ENCODE results near the gene SLC6A17.

The SLC6A17 gene

DNA sequence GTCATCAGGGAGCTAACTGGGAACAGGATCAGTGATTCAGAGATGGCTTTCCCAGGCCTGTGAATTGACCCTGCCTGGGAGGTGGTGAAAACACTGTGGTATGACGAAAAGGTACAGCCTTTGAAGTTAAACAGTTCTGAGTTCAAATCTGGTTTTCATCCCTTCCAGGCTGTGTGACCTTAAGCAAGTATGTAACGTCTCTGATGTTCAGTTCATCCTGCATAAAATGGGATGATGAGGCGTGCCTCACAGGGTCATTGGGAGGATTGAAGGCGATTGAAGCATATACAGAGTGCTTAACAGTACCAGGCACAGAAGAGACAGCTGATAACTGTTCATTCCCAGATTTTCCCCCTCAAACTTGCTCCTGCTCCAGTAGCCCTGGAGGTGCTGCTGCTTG lies 70.8 kb downstream of the SLC6A17 start:
- no peak for DNase-seq (ENCODE audit: low spot score)
- TF ChIP-seq CTCF (IDR thresholded peaks at IDR 0.05; ENCODE audit: extremely low read depth, missing control alignments): no peak

DNA sequence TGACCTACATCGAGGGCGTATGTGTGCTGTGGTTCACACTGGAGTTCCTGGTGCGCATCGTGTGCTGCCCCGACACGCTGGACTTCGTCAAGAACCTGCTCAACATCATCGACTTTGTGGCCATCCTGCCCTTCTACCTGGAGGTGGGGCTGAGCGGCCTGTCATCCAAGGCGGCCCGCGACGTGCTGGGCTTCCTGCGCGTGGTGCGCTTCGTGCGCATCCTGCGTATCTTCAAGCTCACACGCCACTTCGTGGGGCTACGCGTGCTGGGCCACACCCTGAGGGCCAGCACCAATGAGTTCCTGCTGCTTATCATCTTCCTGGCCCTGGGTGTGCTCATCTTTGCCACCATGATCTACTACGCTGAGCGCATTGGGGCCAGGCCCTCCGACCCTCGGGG lies 72.8 kb downstream of the SLC6A17 start:
- TF ChIP-seq CTCF (IDR thresholded peaks at IDR 0.05; ENCODE audit: extremely low read depth, missing control alignments): no peak
- DNase-seq (ENCODE audit: low spot score): no peak

DNA sequence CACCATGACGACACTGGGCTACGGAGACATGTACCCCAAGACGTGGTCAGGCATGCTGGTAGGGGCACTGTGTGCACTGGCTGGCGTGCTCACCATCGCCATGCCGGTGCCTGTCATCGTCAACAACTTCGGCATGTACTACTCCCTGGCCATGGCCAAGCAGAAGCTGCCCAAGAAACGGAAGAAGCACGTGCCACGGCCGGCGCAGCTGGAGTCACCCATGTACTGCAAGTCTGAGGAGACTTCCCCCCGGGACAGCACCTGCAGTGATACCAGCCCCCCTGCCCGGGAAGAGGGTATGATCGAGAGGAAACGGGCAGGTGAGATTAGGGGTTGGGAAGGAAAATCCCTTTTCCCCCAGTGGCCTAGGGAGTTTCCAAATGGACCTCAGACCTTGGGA lies 73.3 kb downstream of the SLC6A17 start:
- no peak for TF ChIP-seq CTCF (IDR thresholded peaks at IDR 0.05; ENCODE audit: extremely low read depth, missing control alignments)
- no peak for DNase-seq (ENCODE audit: low spot score)

- TF ChIP-seq CTCF (IDR thresholded peaks at IDR 0.05; ENCODE audit: extremely low read depth, missing control alignments): no peak
- no peak for DNase-seq (ENCODE audit: low spot score)
These were observed 74.1 kb downstream of the SLC6A17 start for GRCh38 chr1:110224240-110224995.

DNA sequence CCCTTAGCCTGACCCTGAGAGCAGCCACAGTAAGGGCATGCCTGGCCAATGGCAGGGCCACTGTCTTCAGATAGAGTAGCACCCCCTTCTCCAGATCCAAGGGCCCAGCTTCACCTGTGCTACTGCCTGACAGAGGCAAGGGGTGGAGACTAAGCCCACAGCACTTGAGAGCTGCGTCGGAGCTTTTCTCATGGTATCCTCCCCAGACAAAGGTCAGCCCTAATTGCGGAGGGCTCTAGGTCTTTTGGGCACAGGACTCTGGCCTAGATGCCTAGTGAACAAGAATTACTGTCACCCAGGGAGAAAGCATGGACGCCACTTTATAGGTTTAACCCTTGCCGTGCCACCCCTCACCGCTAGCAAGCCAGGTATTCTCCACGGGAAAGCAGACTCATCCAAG lies 74.9 kb downstream of the SLC6A17 start:
- DNase-seq (ENCODE audit: low spot score): no peak

DNA sequence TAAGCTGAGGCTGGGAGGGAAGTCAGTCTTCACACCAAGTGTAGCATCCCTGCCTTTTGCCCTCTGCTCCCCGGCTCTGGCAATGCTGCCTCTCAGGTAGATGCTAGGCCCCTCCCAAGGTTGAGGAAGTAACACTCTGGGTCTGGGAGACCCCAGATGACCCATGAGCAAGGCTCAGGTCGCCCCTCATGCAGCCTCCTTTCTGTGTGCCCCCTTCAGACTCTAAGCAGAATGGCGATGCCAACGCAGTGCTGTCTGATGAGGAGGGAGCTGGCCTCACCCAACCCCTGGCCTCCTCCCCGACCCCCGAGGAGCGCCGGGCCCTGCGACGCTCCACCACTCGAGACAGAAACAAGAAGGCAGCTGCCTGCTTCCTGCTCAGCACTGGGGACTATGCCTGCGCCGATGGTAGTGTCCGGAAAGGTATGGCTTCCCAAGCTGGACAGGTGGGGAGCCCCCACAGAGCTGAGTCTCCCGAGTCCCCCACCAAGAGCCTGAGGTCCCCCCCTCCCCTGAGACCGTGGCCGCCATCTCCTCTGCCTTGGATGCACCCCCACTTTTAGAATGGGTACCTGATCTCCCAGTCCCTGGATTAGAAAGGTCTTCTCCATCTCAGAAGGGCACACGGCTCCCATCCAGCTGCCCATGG lies 75.6 kb downstream of the SLC6A17 start:
- DNase-seq (ENCODE audit: low spot score): no peak
- TF ChIP-seq CTCF (IDR thresholded peaks at IDR 0.05; ENCODE audit: extremely low read depth, missing control alignments): no peak

More for the DNA sequence above, 74.9 kb downstream of the SLC6A17 start:
- no peak for TF ChIP-seq CTCF (IDR thresholded peaks at IDR 0.05; ENCODE audit: extremely low read depth, missing control alignments)

- no peak for TF ChIP-seq CTCF (IDR thresholded peaks at IDR 0.05; ENCODE audit: extremely low read depth, missing control alignments)
- DNase-seq (ENCODE audit: low spot score): no peak
These were observed 77.5 kb downstream of the SLC6A17 start for GRCh38 chr1:110227774-110228173.

All from GM20000 (cell line).